ENCODE data around the gene UBAC2.
"Not testable (repeated sequence)": the region's sequence is repeated elsewhere in the genome, so short reads cannot be mapped to it uniquely, and the experiment has no call there.

UBAC2 gene

DNA sequence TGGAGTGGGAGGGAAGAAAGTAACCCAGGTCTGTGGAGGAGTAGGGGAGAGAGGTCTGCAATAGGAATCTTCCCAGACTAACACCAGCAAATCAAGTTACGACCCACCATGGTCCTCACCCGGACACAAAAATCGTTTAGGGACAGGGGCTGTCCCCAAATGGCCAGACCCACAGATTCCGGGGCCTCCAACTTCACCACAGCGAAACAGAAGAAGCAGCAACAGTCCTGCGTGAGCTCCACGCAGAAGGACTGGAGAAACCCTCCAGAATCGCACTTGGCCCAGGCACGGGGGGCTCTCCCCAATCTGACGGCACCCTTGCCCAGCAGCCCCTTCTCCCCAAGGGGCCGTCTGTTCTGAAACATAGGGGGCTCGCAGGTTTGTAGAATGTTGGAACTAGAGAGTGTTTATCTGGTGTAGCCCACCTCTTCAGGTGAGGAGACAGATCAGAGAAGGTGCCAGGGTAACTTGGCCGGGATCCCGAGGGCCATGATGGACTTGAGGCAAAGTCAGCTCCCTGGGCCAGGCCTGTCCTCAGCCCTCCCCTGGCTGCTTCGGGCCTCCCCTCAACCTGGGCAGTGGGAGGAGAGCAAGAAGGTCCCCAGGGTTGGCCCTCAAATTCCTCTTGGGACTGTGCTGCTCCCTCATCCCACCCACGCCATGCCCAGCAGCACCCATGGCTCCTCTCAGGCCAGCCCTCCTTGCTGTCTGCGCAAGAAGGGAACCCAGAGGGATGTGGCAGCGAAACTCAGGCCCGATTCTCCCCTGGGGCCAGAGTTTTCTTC, 189.1 kb downstream of the UBAC2 start:
- TF ChIP-seq ZFX (IDR thresholded peaks at IDR 0.05; ENCODE audit: borderline replicate concordance): no peak
- no peak for TF ChIP-seq CTCF (IDR thresholded peaks at IDR 0.05)
- H3K27ac ChIP-seq: no peak overlapping the region

DNA sequence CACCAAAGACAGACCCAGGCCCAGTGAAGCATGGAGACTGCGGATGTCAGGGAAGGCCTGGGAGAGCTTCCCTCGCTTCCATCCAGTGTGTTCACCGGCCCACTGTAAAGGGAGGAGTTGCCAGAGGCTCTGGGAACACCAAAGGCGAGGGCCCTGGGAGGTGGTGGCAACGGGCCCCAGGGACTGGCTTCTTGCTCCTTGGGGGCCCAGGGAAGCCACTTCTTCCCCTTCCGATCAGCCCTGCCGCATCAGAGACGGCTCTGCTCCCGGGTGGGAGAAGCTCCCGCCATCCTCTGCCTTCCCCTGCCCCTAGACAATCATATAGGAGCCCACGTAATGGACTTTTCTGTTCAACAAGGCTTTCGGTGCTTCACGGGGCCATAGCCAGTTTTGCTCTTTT, 189.9 kb downstream of the UBAC2 start:
- no peak for TF ChIP-seq CTCF (IDR thresholded peaks at IDR 0.05)
- TF ChIP-seq ZFX (IDR thresholded peaks at IDR 0.05; ENCODE audit: borderline replicate concordance): no peak
- no peak overlapping the region for H3K27ac ChIP-seq

GRCh38 chr13:99391781-99392469, 191.3 kb downstream of the UBAC2 start:
- no peak overlapping the region for H3K27ac ChIP-seq
- no peak for TF ChIP-seq ZFX (IDR thresholded peaks at IDR 0.05; ENCODE audit: borderline replicate concordance)

GRCh38 chr13:99392470-99393135, 191.9 kb downstream of the UBAC2 start:
- TF ChIP-seq CTCF (IDR thresholded peaks at IDR 0.05) (no peak), ZFX (IDR thresholded peaks at IDR 0.05; ENCODE audit: borderline replicate concordance) (no peak)
- no peak overlapping the region for H3K27ac ChIP-seq

DNA sequence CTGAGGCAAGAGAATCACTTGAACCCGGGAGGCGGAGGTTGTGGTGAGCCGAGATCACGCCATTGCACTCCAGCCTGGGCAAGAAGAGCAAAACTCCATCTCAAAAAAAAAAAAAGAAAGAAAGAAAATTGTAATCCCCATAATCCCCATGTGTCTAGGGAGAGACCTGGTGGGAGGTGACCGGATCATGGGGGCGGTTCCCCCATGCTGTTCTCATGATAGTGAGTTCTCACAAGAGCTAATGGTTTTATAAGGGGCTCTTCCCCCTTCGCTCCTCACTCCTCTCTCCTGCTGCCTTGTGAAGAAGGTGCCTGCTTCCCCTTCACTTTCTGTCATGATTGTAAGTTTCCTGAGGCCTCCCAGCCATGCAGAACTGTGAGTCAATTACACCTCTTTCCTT, 192.7 kb downstream of the UBAC2 start:
- H3K27ac ChIP-seq: not testable (repeated sequence)

DNA sequence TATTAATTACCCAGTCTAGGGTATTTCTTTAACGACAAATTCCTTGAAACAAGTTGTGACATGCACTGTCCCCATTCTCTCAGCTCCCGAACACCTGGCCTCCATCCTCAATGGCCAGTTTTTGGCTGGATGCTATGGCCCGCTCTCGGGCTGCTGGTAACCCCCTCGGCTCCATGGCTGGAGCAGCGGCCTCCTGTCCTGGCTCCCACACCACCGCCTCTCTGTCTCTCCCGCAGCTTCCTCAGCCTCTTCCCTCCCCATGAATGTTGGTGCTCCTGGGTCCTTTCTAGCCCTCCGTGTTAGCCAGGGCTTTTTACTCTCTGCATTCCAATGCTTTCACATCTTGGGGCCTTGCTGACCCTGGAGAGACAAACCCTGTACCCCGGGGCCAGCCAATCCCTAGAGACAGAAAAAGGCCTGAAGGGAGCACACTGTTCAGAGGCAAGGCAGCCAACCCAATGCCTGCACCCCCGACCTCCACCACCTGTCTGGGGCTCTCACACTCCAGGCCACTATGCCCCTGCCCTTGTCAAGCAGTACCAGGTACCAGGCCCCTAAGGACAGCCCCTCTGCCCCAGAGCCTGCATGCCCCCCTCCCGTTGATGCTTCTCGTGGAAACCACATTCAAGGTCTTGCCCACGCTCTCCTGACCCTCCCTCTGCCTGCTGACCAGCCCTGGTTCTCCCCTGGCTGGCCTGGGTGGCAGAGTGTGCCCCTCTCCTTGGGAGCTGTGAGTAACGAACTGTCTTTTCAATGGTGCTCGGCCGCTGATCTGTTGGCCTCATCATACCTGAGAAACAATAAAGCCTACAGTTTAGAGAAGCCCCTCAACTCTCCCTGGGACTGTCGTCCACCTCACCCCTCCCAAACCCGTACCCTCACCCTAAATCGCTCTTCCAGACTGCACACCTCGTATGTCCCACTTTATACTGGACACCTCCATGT, 193.4 kb downstream of the UBAC2 start:
- H3K27ac ChIP-seq: no peak overlapping the region
- no peak for TF ChIP-seq CTCF (IDR thresholded peaks at IDR 0.05)
- no peak for TF ChIP-seq ZFX (IDR thresholded peaks at IDR 0.05; ENCODE audit: borderline replicate concordance)

DNA sequence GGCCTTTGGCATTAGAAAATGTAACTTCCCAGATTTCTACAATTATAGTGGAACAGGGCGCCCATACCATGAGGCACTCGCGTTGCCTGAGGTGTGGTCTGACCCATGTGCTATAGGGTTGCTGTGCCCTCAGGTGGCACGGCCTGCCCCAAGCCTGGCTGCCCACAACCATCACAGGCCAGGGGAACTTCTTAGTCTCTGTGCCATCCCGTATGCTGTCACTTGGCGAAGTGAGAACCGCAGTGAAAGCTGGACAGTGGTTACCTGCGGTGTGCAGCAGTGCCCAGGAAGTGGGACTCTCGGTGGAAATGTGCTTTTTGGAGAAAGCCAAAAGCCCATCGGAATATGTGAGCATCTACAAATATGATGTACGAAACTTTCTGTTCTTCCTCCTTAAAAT, 194.8 kb downstream of the UBAC2 start:
- TF ChIP-seq CTCF (IDR thresholded peaks at IDR 0.05): no peak

More for the DNA sequence above, 194.8 kb downstream of the UBAC2 start:
- no peak overlapping the region for H3K27ac ChIP-seq
